OCI-LY7 (cell line): ENCODE measurements around the gene EVX2. TPM values are rescaled to one million over a fixed set of nuclear protein-coding genes. Genes with fewer than 3 reads are reported as not detected.

Experiments
- BruUV-seq: library from RNA; stranded (reverse); fragments of 400-500 nt; replicated peaks from 2 replicates; lab custom pipeline; 2021; lab: Mats Ljungman, UMichigan
- CTCF ChIA-PET: fragments of 300-600 bp; sonication (Branson Sonifier 250); formaldehyde crosslinking; loops from one replicate; lab custom pipeline; 2022; ENCODE audit warnings: antibody characterized with exemption; ENCODE audit not compliant: unreplicated experiment; lab: Charles Lee
- POLR2A ChIA-PET: fragments of 300-600 bp; sonication (Branson Sonifier 250); formaldehyde crosslinking; loops from one replicate; lab custom pipeline; 2022; ENCODE audit warnings: antibody characterized with exemption; lab: Charles Lee
- DNase-seq: peaks from one replicate; pipeline ENCODE4 v3.0.0-alpha.2; 2015; ENCODE audit warnings: low spot score
- H2AFZ ChIP-seq: fragments of 200-600 bp; sonication (generic), shearing (Covaris generic); 2 replicates; pipeline ENCODE4 v1.6.1; 2014; ENCODE audit warnings: mild to moderate bottlenecking, antibody characterized with exemption, low read length, moderate library complexity
- H3K27ac ChIP-seq: fragments of 200-600 bp; sonication (generic); 2 replicates; pipeline ENCODE4 v1.5.1; 2014; ENCODE audit warnings: mixed run types, low read depth, mild to moderate bottlenecking, moderate library complexity, low read length, inconsistent platforms; ENCODE audit not compliant: poor library complexity, severe bottlenecking
- H3K36me3 ChIP-seq: fragments of 200-600 bp; sonication (generic); 2 replicates; pipeline ENCODE4 v1.6.1; 2014; ENCODE audit warnings: mild to moderate bottlenecking, antibody characterized with exemption, low read length, moderate library complexity, mixed read lengths; ENCODE audit not compliant: insufficient read depth
- H3K4me1 ChIP-seq: fragments of 200-600 bp; sonication (generic); 2 replicates; pipeline ENCODE4 v1.5.1; 2014; ENCODE audit warnings: mild to moderate bottlenecking, low read length; ENCODE audit not compliant: insufficient read depth, poor library complexity, severe bottlenecking
- H3K4me2 ChIP-seq: fragments of 200-600 bp; sonication (generic); 2 replicates; pipeline ENCODE4 v1.6.1; 2014; ENCODE audit warnings: mild to moderate bottlenecking, low read length
- H3K4me3 ChIP-seq: fragments of 200-600 bp; sonication (generic); 2 replicates; pipeline ENCODE4 v1.5.1; 2014; ENCODE audit warnings: mild to moderate bottlenecking, low read depth, low read length; ENCODE audit not compliant: poor library complexity, severe bottlenecking
- H3K79me2 ChIP-seq: fragments of 200-600 bp; sonication (generic); 2 replicates; pipeline ENCODE4 v1.6.1; 2016; ENCODE audit warnings: low read depth, mild to moderate bottlenecking, low read length, moderate library complexity, mixed read lengths; ENCODE audit not compliant: insufficient read depth
- H3K9me2 ChIP-seq: fragments of 200-600 bp; sonication (generic); 2 replicates; pipeline ENCODE4 v1.6.1; 2016; ENCODE audit warnings: mild to moderate bottlenecking, low read length, mixed read lengths; ENCODE audit not compliant: insufficient read depth
- H3K9me3 ChIP-seq: fragments of 200-600 bp; sonication (generic); 2 replicates; pipeline ENCODE4 v1.6.1; 2014; ENCODE audit warnings: mild to moderate bottlenecking, mixed run types, low read length, mixed read lengths
- H4K20me1 ChIP-seq: fragments of 200-600 bp; sonication (generic); 2 replicates; pipeline ENCODE4 v1.6.1; 2014; ENCODE audit warnings: mild to moderate bottlenecking, antibody characterized with exemption, low read length, moderate library complexity, mixed read lengths; ENCODE audit not compliant: insufficient read depth
- EZH2phosphoT487 ChIP-seq: fragments of 200-600 bp; sonication (generic); IDR thresholded peaks from 2 replicates; pipeline ENCODE4 v1.6.1; 2018; ENCODE audit warnings: low read depth, borderline replicate concordance, mild to moderate bottlenecking, mixed run types, antibody characterized with exemption, low read length, moderate library complexity, mixed read lengths
- intact Hi-C: fragments of 100-400 bp; cut with micrococcal nuclease; formaldehyde crosslinking; loops from one replicate; pipeline ENCODE4 v1.10.0; 2022; ENCODE audit not compliant: unreplicated experiment
- total RNA-seq, 2 experiments: library from RNA; depleted of rRNA in 1 of 2; stranded (reverse); fragments of >200 nt in 1 of 2; shearing (Covaris generic) in 1 of 2; gene quantifications; 2 replicates each; pipeline ENCODE4 v1.2.3, GENCODE V29; 2014 to 2022
- TF ChIP-seq, protein P1 (sequence below): fragments of 200-600 bp; sonication (generic); conservative IDR thresholded peaks from 2 replicates; pipeline ENCODE4 v1.5.1; 2014; ENCODE audit warnings: mild to moderate bottlenecking, antibody characterized with exemption, low read length, moderate library complexity, mixed read lengths

The EVX2 gene
- total RNA-seq, 2 experiments from 2014 or later = not detected

- Histone ChIP-seq H3K27ac (no peak overlapping the region), H3K4me1 (no peaks in the 10 kb centered on the region), H3K4me3 (no peak overlapping the region), H3K36me3 (no peaks in the 10 kb centered on the region), H3K9me2 (no peaks in the 10 kb centered on the region), H3K9me3 (no peaks in the 10 kb centered on the region), H3K79me2 (no peaks in the 10 kb centered on the region), H2AFZ (no peak overlapping the region), H3K4me2 (no peak overlapping the region), H4K20me1 (no peaks in the 10 kb centered on the region)
- DNase-seq = no peak
- intact Hi-C loops = no loop called here
- ChIA-PET CTCF (no interaction called here), POLR2A (no interaction called here)
- TF ChIP-seq, protein P1, sequence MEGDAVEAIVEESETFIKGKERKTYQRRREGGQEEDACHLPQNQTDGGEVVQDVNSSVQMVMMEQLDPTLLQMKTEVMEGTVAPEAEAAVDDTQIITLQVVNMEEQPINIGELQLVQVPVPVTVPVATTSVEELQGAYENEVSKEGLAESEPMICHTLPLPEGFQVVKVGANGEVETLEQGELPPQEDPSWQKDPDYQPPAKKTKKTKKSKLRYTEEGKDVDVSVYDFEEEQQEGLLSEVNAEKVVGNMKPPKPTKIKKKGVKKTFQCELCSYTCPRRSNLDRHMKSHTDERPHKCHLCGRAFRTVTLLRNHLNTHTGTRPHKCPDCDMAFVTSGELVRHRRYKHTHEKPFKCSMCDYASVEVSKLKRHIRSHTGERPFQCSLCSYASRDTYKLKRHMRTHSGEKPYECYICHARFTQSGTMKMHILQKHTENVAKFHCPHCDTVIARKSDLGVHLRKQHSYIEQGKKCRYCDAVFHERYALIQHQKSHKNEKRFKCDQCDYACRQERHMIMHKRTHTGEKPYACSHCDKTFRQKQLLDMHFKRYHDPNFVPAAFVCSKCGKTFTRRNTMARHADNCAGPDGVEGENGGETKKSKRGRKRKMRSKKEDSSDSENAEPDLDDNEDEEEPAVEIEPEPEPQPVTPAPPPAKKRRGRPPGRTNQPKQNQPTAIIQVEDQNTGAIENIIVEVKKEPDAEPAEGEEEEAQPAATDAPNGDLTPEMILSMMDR = no peak
- no peak for TF ChIP-seq EZH2phosphoT487
- BruUV-seq = no TSS peak
Measured at GRCh38 chr2:176084611-176085119, 903 bp upstream of the EVX2 start.

DNA sequence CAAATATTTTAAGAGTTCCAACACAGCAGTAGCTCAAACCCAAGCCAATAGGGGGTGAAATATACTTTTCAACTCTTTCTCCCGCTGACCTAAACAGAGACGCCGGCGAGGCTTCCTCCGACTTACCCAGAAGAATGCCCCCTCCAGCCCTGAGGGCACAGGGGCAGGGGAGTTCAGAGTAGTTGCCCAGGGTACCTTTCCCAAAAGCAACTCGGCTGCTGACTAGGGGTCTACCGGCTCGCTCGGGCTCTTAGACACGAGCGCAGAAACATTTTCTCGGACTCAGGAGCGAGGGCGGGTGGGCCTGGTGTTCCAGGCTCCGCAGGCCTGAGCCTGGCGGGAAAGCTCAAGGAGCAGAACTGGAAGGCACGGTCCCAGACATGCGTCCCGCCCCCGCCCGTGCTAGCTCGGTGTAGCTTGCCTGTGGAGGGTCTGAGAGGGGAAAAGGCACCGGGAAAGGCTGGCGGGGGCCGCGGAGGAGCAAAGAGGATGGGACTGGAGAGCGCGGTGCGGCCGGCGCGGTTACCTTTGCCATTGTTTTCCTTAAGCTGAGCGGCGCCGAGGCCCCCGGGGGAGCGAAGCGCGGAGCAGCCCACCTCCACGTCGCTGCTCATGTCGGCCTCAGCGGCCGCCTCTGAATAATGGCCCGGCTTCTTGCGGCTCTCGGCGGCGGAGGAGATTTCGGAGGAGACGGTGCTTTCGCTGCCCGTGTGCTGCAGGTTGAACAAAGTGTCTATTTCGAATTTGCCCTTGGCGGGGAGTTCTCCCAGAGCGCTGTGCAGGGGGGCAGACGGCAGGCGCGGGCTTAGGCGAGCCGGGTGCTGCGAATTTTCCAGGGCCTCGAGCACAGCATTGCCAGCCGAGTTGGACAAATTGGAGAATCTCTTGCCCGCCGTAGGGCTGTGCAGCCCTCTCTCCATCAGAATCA is 674 bp downstream of the EVX2 start:
- TF ChIP-seq EZH2phosphoT487 = no peak
- TF ChIP-seq, protein P1 = no peak
- H3K4me3 ChIP-seq = no peak overlapping the region
- ChIA-PET CTCF (interaction anchor here (0.6 kb wide), 1 partner anchor 58 kb away, joined by 3 read pairs; no protein-coding TSS in a partner anchor), POLR2A (no interaction called here)
- no peak overlapping the region for H2AFZ ChIP-seq
- no peaks in the 10 kb centered on the region for H3K36me3 ChIP-seq
- H3K79me2 ChIP-seq = no peaks in the 10 kb centered on the region
- no peaks in the 10 kb centered on the region for H4K20me1 ChIP-seq
- no peak overlapping the region for H3K4me2 ChIP-seq
- H3K4me1 ChIP-seq = no peaks in the 10 kb centered on the region
- intact Hi-C loops = no loop called here
- H3K9me2 ChIP-seq = no peaks in the 10 kb centered on the region
- H3K27ac ChIP-seq = no peak overlapping the region
- DNase-seq = no peak
- no peaks in the 10 kb centered on the region for H3K9me3 ChIP-seq
- BruUV-seq = no TSS peak

DNA sequence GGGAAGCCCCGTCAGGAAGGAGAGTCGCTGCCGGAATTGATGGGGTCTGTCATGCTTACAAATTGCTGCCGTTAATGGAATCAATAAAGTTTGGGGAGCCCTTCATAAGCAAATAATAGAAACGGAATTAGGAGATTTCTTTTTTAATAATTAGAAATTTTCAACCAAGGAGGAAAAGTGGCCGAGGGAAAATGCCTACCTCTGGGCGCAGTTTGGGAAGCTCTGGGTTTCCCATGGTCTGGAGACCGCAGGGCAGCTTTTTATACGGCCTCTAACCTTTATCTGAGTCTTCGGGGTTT is 1.3 kb downstream of the EVX2 start:
- Histone ChIP-seq H3K4me2 (no peak overlapping the region), H3K79me2 (no peaks in the 10 kb centered on the region), H3K9me3 (no peaks in the 10 kb centered on the region), H3K36me3 (no peaks in the 10 kb centered on the region), H3K4me3 (no peak overlapping the region), H3K9me2 (no peaks in the 10 kb centered on the region), H2AFZ (no peak overlapping the region), H3K4me1 (no peaks in the 10 kb centered on the region), H3K27ac (no peak overlapping the region), H4K20me1 (no peaks in the 10 kb centered on the region)
- no peak for DNase-seq
- BruUV-seq = no TSS peak
- ChIA-PET CTCF (interaction anchor here (0.6 kb wide), 1 partner anchor 59 kb away, joined by 3 read pairs; no protein-coding TSS in a partner anchor), POLR2A (no interaction called here)
- no peak for TF ChIP-seq EZH2phosphoT487
- TF ChIP-seq, protein P1 = no peak
- intact Hi-C loops = no loop called here
